ENCODE results near the gene SEL1L3. TPM values are rescaled to one million over a fixed set of nuclear protein-coding genes. Genes with fewer than 3 reads are reported as not detected.
"Not testable (repeated sequence)": the region's sequence is repeated elsewhere in the genome, so short reads cannot be mapped to it uniquely, and the experiment has no call there.

Gene SEL1L3
- total RNA-seq, 4 donors from 2014 or later: 0.73 to 4.1 (median 2.2) TPM

- DNase-seq: no peak
- Histone ChIP-seq H3K27me3 (no peaks in the 10 kb centered on the region), H3K27ac (no peak overlapping the region), H3K4me3 (no peak overlapping the region), H3K4me1 (no peaks in the 10 kb centered on the region), H3K9me3 (no peaks in the 10 kb centered on the region), H3K36me3 (no peaks in the 10 kb centered on the region)
- no peak for ATAC-seq
- in situ Hi-C loops (cut with MboI; ENCODE audit: low sequenced_read_pairs in 4 of 4) (no loop called here), intact Hi-C loops (cut with DNase I; ENCODE audit: low total_unique reads) (no loop called here)
- no peak for TF ChIP-seq POLR2A (IDR thresholded peaks at IDR 0.05)
- no peak for TF ChIP-seq CTCF (IDR thresholded peaks at IDR 0.05 in 4 of 5, conservative IDR thresholded peaks at IDR 0.05 in 1 of 5)
Observed at GRCh38 chr4:25870081-25870480, 7.3 kb upstream of the SEL1L3 start.

- no peaks in the 10 kb centered on the region for H3K9me3 ChIP-seq
- no peaks in the 10 kb centered on the region for H3K36me3 ChIP-seq
- no peak for ATAC-seq
- no peak for DNase-seq
- in situ Hi-C loops (cut with MboI; ENCODE audit: low sequenced_read_pairs in 4 of 4) (no loop called here), intact Hi-C loops (cut with DNase I; ENCODE audit: low total_unique reads) (no loop called here)
- H3K4me1 ChIP-seq: no peaks in the 10 kb centered on the region
- TF ChIP-seq CTCF (IDR thresholded peaks at IDR 0.05 in 4 of 5, conservative IDR thresholded peaks at IDR 0.05 in 1 of 5) (no peak), POLR2A (IDR thresholded peaks at IDR 0.05) (no peak)
- H3K27me3 ChIP-seq: no peaks in the 10 kb centered on the region
- H3K27ac ChIP-seq: no peak overlapping the region
- no peak overlapping the region for H3K4me3 ChIP-seq
Observed at GRCh38 chr4:25867781-25868294, 5.0 kb upstream of the SEL1L3 start.

- H3K36me3 ChIP-seq; H3K27ac ChIP-seq; in situ Hi-C loops (cut with MboI; ENCODE audit: low sequenced_read_pairs in 4 of 4); ATAC-seq; H3K27me3 ChIP-seq; H3K4me3 ChIP-seq; H3K4me1 ChIP-seq; intact Hi-C loops (cut with DNase I; ENCODE audit: low total_unique reads); H3K9me3 ChIP-seq; DNase-seq: not testable (repeated sequence)
Observed at GRCh38 chr4:25866401-25866800, 3.6 kb upstream of the SEL1L3 start.

- Histone ChIP-seq H3K27me3 (peaks cover 0 to 9% (median 0%) of the 10 kb centered on the region in 3 donors), H3K4me3 (no peak overlapping the region), H3K9me3 (no peaks in the 10 kb centered on the region), H3K36me3 (no peaks in the 10 kb centered on the region), H3K27ac (no peak overlapping the region), H3K4me1 (peaks cover 0 to 11% of the 10 kb centered on the region in 2 donors)
- DNase-seq: no peak
- in situ Hi-C loops (cut with MboI; ENCODE audit: low sequenced_read_pairs in 4 of 4) (no loop called here), intact Hi-C loops (cut with DNase I; ENCODE audit: low total_unique reads) (no loop called here)
- ATAC-seq: no peak
- TF ChIP-seq POLR2A (IDR thresholded peaks at IDR 0.05) (no peak), CTCF (IDR thresholded peaks at IDR 0.05 in 4 of 5, conservative IDR thresholded peaks at IDR 0.05 in 1 of 5) (no peak)
Observed at GRCh38 chr4:25865586-25865985, 2.8 kb upstream of the SEL1L3 start.

GRCh38 chr4:25863831-25864418 is 1.1 kb upstream of the SEL1L3 start:
- Histone ChIP-seq H3K36me3 (no peaks in the 10 kb centered on the region), H3K27ac (no peak overlapping the region), H3K4me3 (no peak overlapping the region), H3K9me3 (no peaks in the 10 kb centered on the region), H3K4me1 (peaks cover 0 to 11% of the 10 kb centered on the region in 2 donors), H3K27me3 (peaks cover 0 to 13% (median 0%) of the 10 kb centered on the region in 3 donors)
- intact Hi-C loops (cut with DNase I; ENCODE audit: low total_unique reads): no loop called here
- in situ Hi-C loops (cut with MboI; ENCODE audit: low sequenced_read_pairs in 4 of 4): no loop called here
- ATAC-seq (no peak), DNase-seq (no peak)
- TF ChIP-seq POLR2A (IDR thresholded peaks at IDR 0.05) (no peak), CTCF (IDR thresholded peaks at IDR 0.05 in 4 of 5, conservative IDR thresholded peaks at IDR 0.05 in 1 of 5) (no peak)

Data from gastrocnemius medialis (tissue), 4 donors.